HEK293 (cell line): ENCODE data around the gene TMPRSS6.

ENCODE experiments used
- CTCF ChIA-PET: fragments of 350-600 bp; formaldehyde crosslinking; extraction: SDS; loops from one replicate; lab custom pipeline; 2021; ENCODE audit warnings: antibody characterized with exemption; lab: Yijun Ruan, JAX
- POLR2A ChIA-PET: fragments of 300-600 bp; formaldehyde crosslinking; extraction: SDS; loops from one replicate; lab custom pipeline; 2020; ENCODE audit warnings: antibody characterized with exemption, inconsistent platforms; lab: Yijun Ruan, JAX
- H3K27ac ChIP-seq: fragments of 200-500 bp; sonication (Bioruptor generic); 2 replicates; pipeline ENCODE4 v1.5.1; 2014; ENCODE audit warnings: low read depth, low read length, control low read depth, inconsistent platforms; ENCODE audit errors: extremely low read depth
- H3K36me3 ChIP-seq, 2 experiments: fragments of 200-500 bp in 1 of 2; sonication (Bioruptor generic) in 1 of 2; 1 replicate in 1 of 2; 2 replicates in 1 of 2; pipeline ENCODE4 v1.5.1; 2014 to 2017; ENCODE audit warnings: inconsistent platforms in 2 of 2, low read length in 2 of 2; ENCODE audit not compliant: control insufficient read depth in 2 of 2, insufficient read depth in 1 of 2
- H3K4me1 ChIP-seq: fragments of 200-500 bp; sonication (Bioruptor generic); 2 replicates; pipeline ENCODE4 v1.5.1; 2014; ENCODE audit warnings: mild to moderate bottlenecking, low read length, inconsistent platforms; ENCODE audit not compliant: control insufficient read depth, insufficient read depth
- H3K4me3 ChIP-seq: 2 replicates; pipeline ENCODE4 v1.5.1; 2011; ENCODE audit warnings: low read depth, mild to moderate bottlenecking, control low read depth, low read length, moderate library complexity
- H3K9me3 ChIP-seq: fragments of 200-500 bp; sonication (Bioruptor generic); 2 replicates; pipeline ENCODE4 v1.5.1; 2014; ENCODE audit warnings: low read depth, low read length, inconsistent platforms; ENCODE audit not compliant: control insufficient read depth, insufficient read depth
- GLI2 ChIP-seq: fragments of 450-650 bp; formaldehyde crosslinking; IDR thresholded peaks from 2 replicates; pipeline ENCODE4; 2017; ENCODE audit warnings: missing biosample characterization, missing genetic modification characterization, low read depth, borderline replicate concordance
- KLF8 ChIP-seq: fragments of 450-650 bp; formaldehyde crosslinking; IDR thresholded peaks from 2 replicates; pipeline ENCODE4 v1.5.1; 2016; ENCODE audit warnings: missing biosample characterization, missing genetic modification characterization
- SP7 ChIP-seq: fragments of 450-650 bp; formaldehyde crosslinking; IDR thresholded peaks from 2 replicates; pipeline ENCODE4 v1.5.1; 2016; ENCODE audit warnings: missing biosample characterization, missing genetic modification characterization
- YY2 ChIP-seq: fragments of 450-650 bp; formaldehyde crosslinking; IDR thresholded peaks from 2 replicates; pipeline ENCODE4 v1.5.1; 2016; ENCODE audit warnings: missing biosample characterization, missing genetic modification characterization
- ZBTB17 ChIP-seq: fragments of 450-650 bp; formaldehyde crosslinking; IDR thresholded peaks from 2 replicates; pipeline ENCODE4 v1.5.1; 2016; ENCODE audit warnings: missing biosample characterization, missing genetic modification characterization
- ZEB2 ChIP-seq: fragments of 450-650 bp; formaldehyde crosslinking; IDR thresholded peaks from 2 replicates; pipeline ENCODE4 v1.5.1; 2016; ENCODE audit warnings: missing biosample characterization, missing genetic modification characterization
- ZNF121 ChIP-seq: fragments of 450-650 bp; formaldehyde crosslinking; IDR thresholded peaks from 2 replicates; pipeline ENCODE4 v1.5.1; 2016; ENCODE audit warnings: missing biosample characterization, missing genetic modification characterization
- ZNF133 ChIP-seq: fragments of 450-650 bp; formaldehyde crosslinking; IDR thresholded peaks from 2 replicates; pipeline ENCODE4 v1.5.1; 2016; ENCODE audit warnings: missing biosample characterization, missing genetic modification characterization
- ZNF140 ChIP-seq: fragments of 450-650 bp; formaldehyde crosslinking; IDR thresholded peaks from 2 replicates; pipeline ENCODE4 v1.5.1; 2016; ENCODE audit warnings: missing biosample characterization, missing genetic modification characterization
- ZNF2 ChIP-seq: fragments of 450-650 bp; formaldehyde crosslinking; IDR thresholded peaks from 2 replicates; pipeline ENCODE4 v1.5.1; 2016; ENCODE audit warnings: missing biosample characterization, missing genetic modification characterization
- ZNF23 ChIP-seq: fragments of 450-650 bp; formaldehyde crosslinking; IDR thresholded peaks from 2 replicates; pipeline ENCODE4 v1.5.1; 2016; ENCODE audit warnings: missing biosample characterization, missing genetic modification characterization, borderline replicate concordance
- ZNF292 ChIP-seq: fragments of 450-650 bp; formaldehyde crosslinking; IDR thresholded peaks from 2 replicates; pipeline ENCODE4 v1.5.1; 2016; ENCODE audit warnings: low read depth, missing biosample characterization, missing genetic modification characterization, borderline replicate concordance
- ZNF311 ChIP-seq: fragments of 450-650 bp; formaldehyde crosslinking; IDR thresholded peaks from 2 replicates; pipeline ENCODE4 v1.5.1; 2017; ENCODE audit warnings: missing biosample characterization, missing genetic modification characterization, borderline replicate concordance
- ZNF549 ChIP-seq: fragments of 450-650 bp; IDR thresholded peaks from 2 replicates; pipeline ENCODE4 v1.5.1; 2018; ENCODE audit warnings: missing biosample characterization, missing genetic modification characterization, mild to moderate bottlenecking, inconsistent platforms, moderate library complexity
- ZNF571 ChIP-seq: fragments of 450-650 bp; formaldehyde crosslinking; IDR thresholded peaks from 2 replicates; pipeline ENCODE4 v1.5.0; 2017; ENCODE audit warnings: missing biosample characterization, missing genetic modification characterization
- ZSCAN30 ChIP-seq: fragments of 450-650 bp; IDR thresholded peaks from 2 replicates; pipeline ENCODE4 v1.5.1; 2018; ENCODE audit warnings: missing biosample characterization, mild to moderate bottlenecking, missing genetic modification characterization, moderate library complexity
- TF ChIP-seq, protein P1 (sequence below): fragments of 450-650 bp; formaldehyde crosslinking; conservative IDR thresholded peaks from 2 replicates; pipeline ENCODE4 v1.5.1; 2016; ENCODE audit warnings: low read depth, missing biosample characterization, missing genetic modification characterization
- TF ChIP-seq, protein P2 (sequence below): fragments of 450-650 bp; formaldehyde crosslinking; IDR thresholded peaks from 2 replicates; pipeline ENCODE4 v1.5.1; 2016; ENCODE audit warnings: missing biosample characterization, missing genetic modification characterization
- TF ChIP-seq, protein P3 (sequence below): fragments of 450-650 bp; formaldehyde crosslinking; IDR thresholded peaks from 2 replicates; pipeline ENCODE4 v1.5.1; 2017; ENCODE audit warnings: missing biosample characterization, missing genetic modification characterization
- TF ChIP-seq, protein P4 (sequence below): fragments of 450-650 bp; formaldehyde crosslinking; IDR thresholded peaks from 2 replicates; pipeline ENCODE4 v1.5.1; 2016; ENCODE audit warnings: missing biosample characterization, missing genetic modification characterization
- TF ChIP-seq, protein P5 (sequence below): fragments of 450-650 bp; formaldehyde crosslinking; IDR thresholded peaks from 2 replicates; pipeline ENCODE4 v1.5.1; 2016; ENCODE audit warnings: missing biosample characterization, missing genetic modification characterization
- TF ChIP-seq, protein P6 (sequence below): fragments of 450-650 bp; formaldehyde crosslinking; IDR thresholded peaks from 2 replicates; pipeline ENCODE4 v1.5.0; 2017; ENCODE audit warnings: missing biosample characterization, missing genetic modification characterization, borderline replicate concordance

Gene TMPRSS6

DNA sequence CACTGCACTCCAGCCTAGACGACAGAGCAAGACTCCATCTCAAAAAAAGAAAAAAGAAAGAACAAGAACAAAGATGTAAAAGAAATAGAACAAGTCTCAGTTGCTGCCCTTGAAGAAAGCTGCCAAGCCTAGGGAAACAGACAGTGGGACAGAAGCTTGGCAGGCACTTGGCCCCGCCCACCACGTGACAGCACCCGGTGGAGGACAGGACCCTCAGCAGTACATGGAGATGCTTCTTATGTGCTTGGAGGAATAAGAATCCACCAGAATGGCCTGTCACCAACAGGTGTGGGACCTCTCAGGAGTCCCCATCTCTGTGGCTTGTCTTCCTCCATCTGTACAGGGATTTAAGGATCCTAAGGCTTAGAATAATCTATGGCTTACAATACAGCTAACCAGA is 7.6 kb upstream of the TMPRSS6 start:
- Histone ChIP-seq H3K9me3 (no peaks in the 10 kb centered on the region), H3K4me3 (no peak overlapping the region), H3K36me3 (no peaks in the 10 kb centered on the region), H3K27ac (no peak overlapping the region), H3K4me1 (no peaks in the 10 kb centered on the region)
- TF ChIP-seq YY2 (tag by site-specific recombination), result no peak
- no peak for TF ChIP-seq SP7 (tag by site-specific recombination)
- no peak for TF ChIP-seq KLF8 (tag by site-specific recombination)
- no peak for TF ChIP-seq ZNF549
- no peak for TF ChIP-seq ZNF121
- no peak for TF ChIP-seq ZEB2 (tag by site-specific recombination)
- TF ChIP-seq ZNF23 (tag by site-specific recombination), result no peak
- TF ChIP-seq, protein P1, sequence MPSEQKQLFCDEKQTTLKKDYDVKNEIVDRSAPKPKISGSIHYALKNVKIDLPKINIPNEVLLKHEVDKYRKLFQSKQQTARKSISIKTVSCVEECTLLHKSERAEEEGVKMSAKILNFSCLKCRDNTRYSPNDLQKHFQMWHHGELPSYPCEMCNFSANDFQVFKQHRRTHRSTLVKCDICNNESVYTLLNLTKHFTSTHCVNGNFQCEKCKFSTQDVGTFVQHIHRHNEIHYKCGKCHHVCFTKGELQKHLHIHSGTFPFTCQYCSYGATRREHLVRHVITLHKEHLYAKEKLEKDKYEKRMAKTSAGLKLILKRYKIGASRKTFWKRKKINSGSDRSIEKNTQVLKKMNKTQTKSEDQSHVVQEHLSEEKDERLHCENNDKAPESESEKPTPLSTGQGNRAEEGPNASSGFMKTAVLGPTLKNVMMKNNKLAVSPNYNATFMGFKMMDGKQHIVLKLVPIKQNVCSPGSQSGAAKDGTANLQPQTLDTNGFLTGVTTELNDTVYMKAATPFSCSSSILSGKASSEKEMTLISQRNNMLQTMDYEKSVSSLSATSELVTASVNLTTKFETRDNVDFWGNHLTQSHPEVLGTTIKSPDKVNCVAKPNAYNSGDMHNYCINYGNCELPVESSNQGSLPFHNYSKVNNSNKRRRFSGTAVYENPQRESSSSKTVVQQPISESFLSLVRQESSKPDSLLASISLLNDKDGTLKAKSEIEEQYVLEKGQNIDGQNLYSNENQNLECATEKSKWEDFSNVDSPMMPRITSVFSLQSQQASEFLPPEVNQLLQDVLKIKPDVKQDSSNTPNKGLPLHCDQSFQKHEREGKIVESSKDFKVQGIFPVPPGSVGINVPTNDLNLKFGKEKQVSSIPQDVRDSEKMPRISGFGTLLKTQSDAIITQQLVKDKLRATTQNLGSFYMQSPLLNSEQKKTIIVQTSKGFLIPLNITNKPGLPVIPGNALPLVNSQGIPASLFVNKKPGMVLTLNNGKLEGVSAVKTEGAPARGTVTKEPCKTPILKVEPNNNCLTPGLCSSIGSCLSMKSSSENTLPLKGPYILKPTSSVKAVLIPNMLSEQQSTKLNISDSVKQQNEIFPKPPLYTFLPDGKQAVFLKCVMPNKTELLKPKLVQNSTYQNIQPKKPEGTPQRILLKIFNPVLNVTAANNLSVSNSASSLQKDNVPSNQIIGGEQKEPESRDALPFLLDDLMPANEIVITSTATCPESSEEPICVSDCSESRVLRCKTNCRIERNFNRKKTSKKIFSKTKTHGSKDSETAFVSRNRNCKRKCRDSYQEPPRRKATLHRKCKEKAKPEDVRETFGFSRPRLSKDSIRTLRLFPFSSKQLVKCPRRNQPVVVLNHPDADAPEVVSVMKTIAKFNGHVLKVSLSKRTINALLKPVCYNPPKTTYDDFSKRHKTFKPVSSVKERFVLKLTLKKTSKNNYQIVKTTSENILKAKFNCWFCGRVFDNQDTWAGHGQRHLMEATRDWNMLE (tag by site-specific recombination), result no peak
- TF ChIP-seq GLI2 (tag by site-specific recombination), result no peak
- no peak for TF ChIP-seq ZNF292 (tag by site-specific recombination)
- TF ChIP-seq, protein P2, sequence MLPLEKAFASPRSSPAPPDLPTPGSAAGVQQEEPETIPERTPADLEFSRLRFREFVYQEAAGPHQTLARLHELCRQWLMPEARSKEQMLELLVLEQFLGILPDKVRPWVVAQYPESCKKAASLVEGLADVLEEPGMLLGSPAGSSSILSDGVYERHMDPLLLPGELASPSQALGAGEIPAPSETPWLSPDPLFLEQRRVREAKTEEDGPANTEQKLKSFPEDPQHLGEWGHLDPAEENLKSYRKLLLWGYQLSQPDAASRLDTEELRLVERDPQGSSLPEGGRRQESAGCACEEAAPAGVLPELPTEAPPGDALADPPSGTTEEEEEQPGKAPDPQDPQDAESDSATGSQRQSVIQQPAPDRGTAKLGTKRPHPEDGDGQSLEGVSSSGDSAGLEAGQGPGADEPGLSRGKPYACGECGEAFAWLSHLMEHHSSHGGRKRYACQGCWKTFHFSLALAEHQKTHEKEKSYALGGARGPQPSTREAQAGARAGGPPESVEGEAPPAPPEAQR (tag by site-specific recombination), result no peak
- no peak for TF ChIP-seq ZNF133
- TF ChIP-seq ZSCAN30 (tag by site-specific recombination), result no peak
- TF ChIP-seq ZBTB17, result no peak
- POLR2A ChIA-PET, result interaction anchor here (0.6 kb wide), 1 partner anchor 602 kb away, joined by 3 read pairs; no protein-coding TSS in a partner anchor
- CTCF ChIA-PET, result interaction anchor here (0.9 to 1.9 kb wide), 3 partner anchors 10 to 87 kb away, joined by 3 to 5 read pairs (median 4); no protein-coding TSS in a partner anchor

DNA sequence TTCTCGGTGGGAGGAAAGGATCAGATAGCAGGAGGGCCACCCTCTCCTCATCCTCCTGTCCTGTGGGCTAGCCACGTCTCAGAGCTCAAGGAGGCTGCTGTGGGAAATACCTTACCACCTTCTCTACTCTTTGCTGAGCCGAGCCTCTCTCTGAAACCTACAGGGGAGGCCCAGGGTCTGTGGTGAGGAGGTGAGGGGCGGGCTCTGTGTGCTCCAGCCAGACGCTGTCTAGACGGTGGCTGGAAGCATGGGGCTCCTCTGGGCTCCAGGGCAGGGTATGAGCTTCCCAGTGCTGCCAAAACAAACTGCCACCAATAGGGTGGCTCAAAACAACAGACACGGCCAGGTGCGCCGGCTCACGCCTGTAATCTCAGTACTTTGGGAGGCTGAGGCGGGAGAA is 5.5 kb upstream of the TMPRSS6 start:
- Histone ChIP-seq H3K36me3 (no peaks in the 10 kb centered on the region), H3K9me3 (no peaks in the 10 kb centered on the region), H3K27ac (no peak overlapping the region), H3K4me3 (no peak overlapping the region), H3K4me1 (no peaks in the 10 kb centered on the region)
- ChIA-PET POLR2A (no interaction called here), CTCF (interaction anchor here (0.6 to 1.5 kb wide), 4 partner anchors 9 to 146 kb away, joined by 3 to 7 read pairs (median 3); no protein-coding TSS in a partner anchor)
- no peak for TF ChIP-seq ZNF571 (tag by site-specific recombination)
- TF ChIP-seq, protein P3, sequence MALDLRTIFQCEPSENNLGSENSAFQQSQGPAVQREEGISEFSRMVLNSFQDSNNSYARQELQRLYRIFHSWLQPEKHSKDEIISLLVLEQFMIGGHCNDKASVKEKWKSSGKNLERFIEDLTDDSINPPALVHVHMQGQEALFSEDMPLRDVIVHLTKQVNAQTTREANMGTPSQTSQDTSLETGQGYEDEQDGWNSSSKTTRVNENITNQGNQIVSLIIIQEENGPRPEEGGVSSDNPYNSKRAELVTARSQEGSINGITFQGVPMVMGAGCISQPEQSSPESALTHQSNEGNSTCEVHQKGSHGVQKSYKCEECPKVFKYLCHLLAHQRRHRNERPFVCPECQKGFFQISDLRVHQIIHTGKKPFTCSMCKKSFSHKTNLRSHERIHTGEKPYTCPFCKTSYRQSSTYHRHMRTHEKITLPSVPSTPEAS (tag by site-specific recombination), result no peak
- TF ChIP-seq, protein P4, sequence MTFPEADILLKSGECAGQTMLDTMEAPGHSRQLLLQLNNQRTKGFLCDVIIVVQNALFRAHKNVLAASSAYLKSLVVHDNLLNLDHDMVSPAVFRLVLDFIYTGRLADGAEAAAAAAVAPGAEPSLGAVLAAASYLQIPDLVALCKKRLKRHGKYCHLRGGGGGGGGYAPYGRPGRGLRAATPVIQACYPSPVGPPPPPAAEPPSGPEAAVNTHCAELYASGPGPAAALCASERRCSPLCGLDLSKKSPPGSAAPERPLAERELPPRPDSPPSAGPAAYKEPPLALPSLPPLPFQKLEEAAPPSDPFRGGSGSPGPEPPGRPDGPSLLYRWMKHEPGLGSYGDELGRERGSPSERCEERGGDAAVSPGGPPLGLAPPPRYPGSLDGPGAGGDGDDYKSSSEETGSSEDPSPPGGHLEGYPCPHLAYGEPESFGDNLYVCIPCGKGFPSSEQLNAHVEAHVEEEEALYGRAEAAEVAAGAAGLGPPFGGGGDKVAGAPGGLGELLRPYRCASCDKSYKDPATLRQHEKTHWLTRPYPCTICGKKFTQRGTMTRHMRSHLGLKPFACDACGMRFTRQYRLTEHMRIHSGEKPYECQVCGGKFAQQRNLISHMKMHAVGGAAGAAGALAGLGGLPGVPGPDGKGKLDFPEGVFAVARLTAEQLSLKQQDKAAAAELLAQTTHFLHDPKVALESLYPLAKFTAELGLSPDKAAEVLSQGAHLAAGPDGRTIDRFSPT (tag by site-specific recombination), result no peak
- TF ChIP-seq ZNF2 (tag by site-specific recombination), result no peak
- no peak for TF ChIP-seq ZNF311
- no peak for TF ChIP-seq ZNF140 (tag by site-specific recombination)
- TF ChIP-seq, protein P5, sequence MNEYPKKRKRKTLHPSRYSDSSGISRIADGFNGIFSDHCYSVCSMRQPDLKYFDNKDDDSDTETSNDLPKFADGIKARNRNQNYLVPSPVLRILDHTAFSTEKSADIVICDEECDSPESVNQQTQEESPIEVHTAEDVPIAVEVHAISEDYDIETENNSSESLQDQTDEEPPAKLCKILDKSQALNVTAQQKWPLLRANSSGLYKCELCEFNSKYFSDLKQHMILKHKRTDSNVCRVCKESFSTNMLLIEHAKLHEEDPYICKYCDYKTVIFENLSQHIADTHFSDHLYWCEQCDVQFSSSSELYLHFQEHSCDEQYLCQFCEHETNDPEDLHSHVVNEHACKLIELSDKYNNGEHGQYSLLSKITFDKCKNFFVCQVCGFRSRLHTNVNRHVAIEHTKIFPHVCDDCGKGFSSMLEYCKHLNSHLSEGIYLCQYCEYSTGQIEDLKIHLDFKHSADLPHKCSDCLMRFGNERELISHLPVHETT (tag by site-specific recombination), result no peak
- TF ChIP-seq, protein P6, sequence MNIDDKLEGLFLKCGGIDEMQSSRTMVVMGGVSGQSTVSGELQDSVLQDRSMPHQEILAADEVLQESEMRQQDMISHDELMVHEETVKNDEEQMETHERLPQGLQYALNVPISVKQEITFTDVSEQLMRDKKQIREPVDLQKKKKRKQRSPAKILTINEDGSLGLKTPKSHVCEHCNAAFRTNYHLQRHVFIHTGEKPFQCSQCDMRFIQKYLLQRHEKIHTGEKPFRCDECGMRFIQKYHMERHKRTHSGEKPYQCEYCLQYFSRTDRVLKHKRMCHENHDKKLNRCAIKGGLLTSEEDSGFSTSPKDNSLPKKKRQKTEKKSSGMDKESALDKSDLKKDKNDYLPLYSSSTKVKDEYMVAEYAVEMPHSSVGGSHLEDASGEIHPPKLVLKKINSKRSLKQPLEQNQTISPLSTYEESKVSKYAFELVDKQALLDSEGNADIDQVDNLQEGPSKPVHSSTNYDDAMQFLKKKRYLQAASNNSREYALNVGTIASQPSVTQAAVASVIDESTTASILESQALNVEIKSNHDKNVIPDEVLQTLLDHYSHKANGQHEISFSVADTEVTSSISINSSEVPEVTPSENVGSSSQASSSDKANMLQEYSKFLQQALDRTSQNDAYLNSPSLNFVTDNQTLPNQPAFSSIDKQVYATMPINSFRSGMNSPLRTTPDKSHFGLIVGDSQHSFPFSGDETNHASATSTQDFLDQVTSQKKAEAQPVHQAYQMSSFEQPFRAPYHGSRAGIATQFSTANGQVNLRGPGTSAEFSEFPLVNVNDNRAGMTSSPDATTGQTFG, result no peak
